ENCODE results near the gene RPTOR.
"Not testable (repeated sequence)": the region's sequence is repeated elsewhere in the genome, so short reads cannot be mapped to it uniquely, and the experiment has no call there.

The RPTOR gene

GRCh38 chr17:80813318-80813717 lies 268.7 kb downstream of the RPTOR start:
- no peaks in the 10 kb centered on the region for H3K9me3 ChIP-seq (ENCODE audit: control insufficient read depth in 5 of 5, low read length in 5 of 5)
- peaks cover 0 to 2% (median 0%) of the 10 kb centered on the region in 5 donors for H3K4me1 ChIP-seq (ENCODE audit: control insufficient read depth in 5 of 5, insufficient read depth in 5 of 5, low read length in 5 of 5)
- no peak overlapping the region for H3K27ac ChIP-seq (ENCODE audit: low read depth, low read length)
- no peak overlapping the region for H3K9ac ChIP-seq (ENCODE audit: low read length in 5 of 5)
- no peak overlapping the region for H3K4me3 ChIP-seq (ENCODE audit: low read depth in 1 of 5, low read length in 5 of 5)
- H3K27me3 ChIP-seq (ENCODE audit: control insufficient read depth in 5 of 5, insufficient read depth in 4 of 5, low read length in 5 of 5), result no peaks in the 10 kb centered on the region
- peaks cover 0 to 11% (median 4%) of the 10 kb centered on the region in 5 donors for H3K36me3 ChIP-seq (ENCODE audit: control insufficient read depth in 5 of 5, insufficient read depth in 5 of 5, low read length in 5 of 5)

- no peak overlapping the region for H3K27ac ChIP-seq (ENCODE audit: low read depth, low read length)
- no peaks in the 10 kb centered on the region for H3K27me3 ChIP-seq (ENCODE audit: control insufficient read depth in 5 of 5, insufficient read depth in 4 of 5, low read length in 5 of 5)
- no peak overlapping the region for H3K4me3 ChIP-seq (ENCODE audit: low read depth in 1 of 5, low read length in 5 of 5)
- no peak overlapping the region for H3K9ac ChIP-seq (ENCODE audit: low read length in 5 of 5)
- no peaks in the 10 kb centered on the region for H3K9me3 ChIP-seq (ENCODE audit: control insufficient read depth in 5 of 5, low read length in 5 of 5)
- peaks cover 0 to 11% (median 4%) of the 10 kb centered on the region in 5 donors for H3K36me3 ChIP-seq (ENCODE audit: control insufficient read depth in 5 of 5, insufficient read depth in 5 of 5, low read length in 5 of 5)
- H3K4me1 ChIP-seq (ENCODE audit: control insufficient read depth in 5 of 5, insufficient read depth in 5 of 5, low read length in 5 of 5), result peaks cover 0 to 2% (median 0%) of the 10 kb centered on the region in 5 donors
These were observed 269.9 kb downstream of the RPTOR start for GRCh38 chr17:80814491-80814890.

GRCh38 chr17:80815151-80815681 lies 270.6 kb downstream of the RPTOR start:
- no peak overlapping the region for H3K9ac ChIP-seq (ENCODE audit: low read length in 5 of 5)
- no peaks in the 10 kb centered on the region for H3K9me3 ChIP-seq (ENCODE audit: control insufficient read depth in 5 of 5, low read length in 5 of 5)
- H3K36me3 ChIP-seq (ENCODE audit: control insufficient read depth in 5 of 5, insufficient read depth in 5 of 5, low read length in 5 of 5), result peaks cover 0 to 11% (median 4%) of the 10 kb centered on the region in 5 donors
- H3K4me3 ChIP-seq (ENCODE audit: low read depth in 1 of 5, low read length in 5 of 5), result no peak overlapping the region
- no peaks in the 10 kb centered on the region for H3K27me3 ChIP-seq (ENCODE audit: control insufficient read depth in 5 of 5, insufficient read depth in 4 of 5, low read length in 5 of 5)
- H3K4me1 ChIP-seq (ENCODE audit: control insufficient read depth in 5 of 5, insufficient read depth in 5 of 5, low read length in 5 of 5), result peaks cover 0 to 2% (median 0%) of the 10 kb centered on the region in 5 donors
- H3K27ac ChIP-seq (ENCODE audit: low read depth, low read length), result no peak overlapping the region

GRCh38 chr17:80815718-80816117 lies 271.1 kb downstream of the RPTOR start:
- H3K9ac ChIP-seq (ENCODE audit: low read length in 5 of 5); H3K27me3 ChIP-seq (ENCODE audit: control insufficient read depth in 5 of 5, insufficient read depth in 4 of 5, low read length in 5 of 5); H3K4me1 ChIP-seq (ENCODE audit: control insufficient read depth in 5 of 5, insufficient read depth in 5 of 5, low read length in 5 of 5): not testable (repeated sequence)

DNA sequence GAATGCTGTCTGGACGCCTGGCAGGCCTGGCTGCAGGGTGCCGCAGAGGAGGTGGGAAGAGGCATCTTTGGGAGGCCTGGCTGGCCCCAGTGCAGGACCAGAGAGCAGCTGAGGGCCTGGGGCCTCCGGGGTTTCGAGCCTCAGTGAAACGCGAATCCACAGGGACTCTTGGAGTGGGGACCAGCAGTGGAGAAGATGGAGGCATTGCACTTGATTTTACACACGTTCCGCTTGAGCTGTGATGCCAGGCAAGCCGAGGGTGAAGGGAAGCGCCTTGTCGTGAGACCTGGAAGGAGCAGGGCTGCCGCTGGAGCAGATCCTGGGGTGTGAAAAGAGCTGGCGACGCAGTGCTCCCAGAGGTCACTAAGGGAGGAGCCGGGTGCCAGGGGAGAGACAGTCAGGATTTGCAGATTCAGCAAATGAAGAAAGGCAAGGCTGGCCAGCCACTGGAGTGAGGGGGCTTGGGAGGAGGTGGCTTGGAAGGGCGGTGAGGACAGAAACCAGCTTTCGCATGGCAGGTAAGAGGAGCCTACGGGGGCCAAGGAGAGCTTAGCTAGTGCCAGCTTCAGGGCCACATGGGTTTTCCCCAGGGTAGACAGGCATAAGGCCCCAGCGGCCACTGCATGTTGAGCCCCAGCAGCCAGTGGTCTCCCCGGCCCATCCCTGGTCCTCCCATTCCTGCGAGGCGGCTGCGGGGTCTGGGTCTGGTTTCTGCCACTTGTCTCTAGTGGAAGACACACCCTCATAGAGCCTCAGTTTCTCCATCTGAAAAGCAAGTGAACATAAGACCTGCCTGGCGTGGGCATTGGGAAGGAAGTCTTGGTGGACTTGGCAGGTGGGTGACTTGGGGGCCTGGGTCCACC lies 271.8 kb downstream of the RPTOR start:
- no peaks in the 10 kb centered on the region for H3K9me3 ChIP-seq (ENCODE audit: control insufficient read depth in 5 of 5, low read length in 5 of 5)
- H3K9ac ChIP-seq (ENCODE audit: low read length in 5 of 5), result no peak overlapping the region
- H3K27me3 ChIP-seq (ENCODE audit: control insufficient read depth in 5 of 5, insufficient read depth in 4 of 5, low read length in 5 of 5), result no peaks in the 10 kb centered on the region
- H3K4me3 ChIP-seq (ENCODE audit: low read depth in 1 of 5, low read length in 5 of 5), result no peak overlapping the region
- peaks cover 0 to 11% (median 4%) of the 10 kb centered on the region in 5 donors for H3K36me3 ChIP-seq (ENCODE audit: control insufficient read depth in 5 of 5, insufficient read depth in 5 of 5, low read length in 5 of 5)
- peaks cover 0 to 2% (median 0%) of the 10 kb centered on the region in 5 donors for H3K4me1 ChIP-seq (ENCODE audit: control insufficient read depth in 5 of 5, insufficient read depth in 5 of 5, low read length in 5 of 5)
- no peak overlapping the region for H3K27ac ChIP-seq (ENCODE audit: low read depth, low read length)

More at GRCh38 chr17:80815718-80816117, 271.1 kb downstream of the RPTOR start:
- not testable (repeated sequence) for H3K9me3 ChIP-seq (ENCODE audit: control insufficient read depth in 5 of 5, low read length in 5 of 5); H3K27ac ChIP-seq (ENCODE audit: low read depth, low read length); H3K4me3 ChIP-seq (ENCODE audit: low read depth in 1 of 5, low read length in 5 of 5)
- peaks cover 0 to 11% (median 4%) of the 10 kb centered on the region in 5 donors for H3K36me3 ChIP-seq (ENCODE audit: control insufficient read depth in 5 of 5, insufficient read depth in 5 of 5, low read length in 5 of 5)

DNA sequence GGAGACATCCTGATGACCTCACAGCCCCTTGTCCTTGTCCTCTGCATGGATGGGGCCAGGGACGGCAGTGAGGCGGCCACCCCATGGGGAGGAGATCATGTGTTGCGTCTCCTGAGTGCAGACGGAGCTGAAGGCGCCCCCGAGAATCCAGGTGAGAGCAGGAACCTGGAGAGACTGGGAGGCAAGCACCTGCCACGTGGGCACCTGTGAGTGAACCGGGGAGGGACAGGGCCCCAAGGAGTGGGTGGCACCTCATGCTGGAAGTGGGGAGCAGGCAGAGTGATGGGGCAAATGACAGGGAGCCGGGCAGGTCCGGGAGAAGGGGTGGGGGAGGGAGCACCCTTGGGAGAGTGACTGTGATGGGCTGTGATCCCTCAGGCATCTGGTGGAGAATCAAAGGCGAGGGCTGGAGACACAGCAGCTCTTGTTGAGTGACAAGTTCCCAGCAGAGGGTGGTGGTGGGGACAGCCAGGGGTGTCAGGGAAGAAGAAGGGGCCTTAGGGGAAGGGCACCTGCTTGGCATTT lies 272.7 kb downstream of the RPTOR start:
- no peak overlapping the region for H3K9ac ChIP-seq (ENCODE audit: low read length in 5 of 5)
- no peaks in the 10 kb centered on the region for H3K27me3 ChIP-seq (ENCODE audit: control insufficient read depth in 5 of 5, insufficient read depth in 4 of 5, low read length in 5 of 5)
- H3K36me3 ChIP-seq (ENCODE audit: control insufficient read depth in 5 of 5, insufficient read depth in 5 of 5, low read length in 5 of 5), result peaks cover 0 to 15% (median 9%) of the 10 kb centered on the region in 5 donors
- no peaks in the 10 kb centered on the region for H3K4me1 ChIP-seq (ENCODE audit: control insufficient read depth in 5 of 5, insufficient read depth in 5 of 5, low read length in 5 of 5)
- no peaks in the 10 kb centered on the region for H3K9me3 ChIP-seq (ENCODE audit: control insufficient read depth in 5 of 5, low read length in 5 of 5)
- no peak overlapping the region for H3K4me3 ChIP-seq (ENCODE audit: low read depth in 1 of 5, low read length in 5 of 5)
- no peak overlapping the region for H3K27ac ChIP-seq (ENCODE audit: low read depth, low read length)

DNA sequence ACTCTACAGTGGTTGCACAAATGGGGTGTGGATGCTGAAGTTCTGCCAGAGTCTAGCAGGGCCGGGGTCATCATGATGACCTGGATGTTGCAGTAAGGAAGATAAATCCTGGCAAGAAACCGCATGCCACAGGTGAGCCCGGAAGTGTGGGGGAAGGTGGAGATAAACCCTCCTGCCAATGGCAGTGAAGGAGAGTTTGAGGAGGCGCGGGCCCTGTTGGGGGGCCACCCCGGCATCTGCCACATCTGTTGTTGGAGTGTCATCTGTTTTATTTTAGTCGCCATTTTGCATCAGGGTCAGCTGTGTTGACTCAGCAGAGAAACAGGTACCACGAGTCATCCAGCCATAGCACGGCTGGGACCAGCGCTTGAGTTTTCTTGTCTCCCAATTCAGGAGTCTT lies 273.2 kb downstream of the RPTOR start:
- no peaks in the 10 kb centered on the region for H3K27me3 ChIP-seq (ENCODE audit: control insufficient read depth in 5 of 5, insufficient read depth in 4 of 5, low read length in 5 of 5)
- no peak overlapping the region for H3K27ac ChIP-seq (ENCODE audit: low read depth, low read length)
- no peaks in the 10 kb centered on the region for H3K9me3 ChIP-seq (ENCODE audit: control insufficient read depth in 5 of 5, low read length in 5 of 5)
- peaks cover 0 to 16% (median 10%) of the 10 kb centered on the region in 5 donors for H3K36me3 ChIP-seq (ENCODE audit: control insufficient read depth in 5 of 5, insufficient read depth in 5 of 5, low read length in 5 of 5)
- no peaks in the 10 kb centered on the region for H3K4me1 ChIP-seq (ENCODE audit: control insufficient read depth in 5 of 5, insufficient read depth in 5 of 5, low read length in 5 of 5)
- no peak overlapping the region for H3K9ac ChIP-seq (ENCODE audit: low read length in 5 of 5)
- H3K4me3 ChIP-seq (ENCODE audit: low read depth in 1 of 5, low read length in 5 of 5), result no peak overlapping the region

DNA sequence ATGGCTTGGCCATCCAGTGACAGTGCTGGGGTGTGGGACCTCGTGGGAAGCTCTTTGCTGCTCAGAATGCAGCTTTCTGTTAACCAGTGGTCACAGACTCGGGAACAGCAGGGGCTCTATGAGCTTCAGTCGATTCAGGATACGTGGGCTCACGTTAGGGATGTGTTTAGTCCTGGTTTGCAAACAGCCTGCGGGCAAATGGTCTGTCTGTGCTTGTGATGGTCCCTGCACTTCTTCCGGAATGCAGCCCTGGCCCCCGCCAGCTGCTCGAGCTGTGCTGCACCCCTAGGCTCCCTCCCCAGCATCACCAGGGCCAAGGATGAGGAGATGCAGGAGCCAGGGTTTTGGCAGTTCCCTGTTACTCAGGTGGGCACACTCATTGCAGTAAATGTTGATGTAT lies 274.2 kb downstream of the RPTOR start:
- Histone ChIP-seq H3K36me3 (ENCODE audit: control insufficient read depth in 5 of 5, insufficient read depth in 5 of 5, low read length in 5 of 5) (peaks cover 0 to 25% (median 15%) of the 10 kb centered on the region in 5 donors), H3K9ac (ENCODE audit: low read length in 5 of 5) (no peak overlapping the region), H3K27ac (ENCODE audit: low read depth, low read length) (no peak overlapping the region), H3K4me3 (ENCODE audit: low read depth in 1 of 5, low read length in 5 of 5) (no peak overlapping the region), H3K27me3 (ENCODE audit: control insufficient read depth in 5 of 5, insufficient read depth in 4 of 5, low read length in 5 of 5) (no peaks in the 10 kb centered on the region), H3K4me1 (ENCODE audit: control insufficient read depth in 5 of 5, insufficient read depth in 5 of 5, low read length in 5 of 5) (no peaks in the 10 kb centered on the region), H3K9me3 (ENCODE audit: control insufficient read depth in 5 of 5, low read length in 5 of 5) (no peaks in the 10 kb centered on the region)

GRCh38 chr17:80819422-80820164 lies 275.0 kb downstream of the RPTOR start:
- no peak overlapping the region for H3K4me3 ChIP-seq (ENCODE audit: low read depth in 1 of 5, low read length in 5 of 5)
- H3K27me3 ChIP-seq (ENCODE audit: control insufficient read depth in 5 of 5, insufficient read depth in 4 of 5, low read length in 5 of 5), result no peaks in the 10 kb centered on the region
- H3K27ac ChIP-seq (ENCODE audit: low read depth, low read length), result no peak overlapping the region
- H3K9ac ChIP-seq (ENCODE audit: low read length in 5 of 5), result no peak overlapping the region
- H3K36me3 ChIP-seq (ENCODE audit: control insufficient read depth in 5 of 5, insufficient read depth in 5 of 5, low read length in 5 of 5), result peaks cover 0 to 27% (median 16%) of the 10 kb centered on the region in 5 donors
- H3K4me1 ChIP-seq (ENCODE audit: control insufficient read depth in 5 of 5, insufficient read depth in 5 of 5, low read length in 5 of 5), result no peaks in the 10 kb centered on the region
- H3K9me3 ChIP-seq (ENCODE audit: control insufficient read depth in 5 of 5, low read length in 5 of 5), result no peaks in the 10 kb centered on the region

Measured in subcutaneous abdominal adipose tissue (tissue), 5 donors.